ENCODE measurements around the gene NCK2. TPM values are rescaled to one million over a fixed set of nuclear protein-coding genes. Genes with fewer than 3 reads are reported as not detected.

Gene NCK2
- total and polyA plus RNA-seq, 9 of the 15 experiments (the other 6 are each of a cell fraction or from before 2014, with no cell fraction given): 0.90 to 27.9 (median 15.9) TPM

DNA sequence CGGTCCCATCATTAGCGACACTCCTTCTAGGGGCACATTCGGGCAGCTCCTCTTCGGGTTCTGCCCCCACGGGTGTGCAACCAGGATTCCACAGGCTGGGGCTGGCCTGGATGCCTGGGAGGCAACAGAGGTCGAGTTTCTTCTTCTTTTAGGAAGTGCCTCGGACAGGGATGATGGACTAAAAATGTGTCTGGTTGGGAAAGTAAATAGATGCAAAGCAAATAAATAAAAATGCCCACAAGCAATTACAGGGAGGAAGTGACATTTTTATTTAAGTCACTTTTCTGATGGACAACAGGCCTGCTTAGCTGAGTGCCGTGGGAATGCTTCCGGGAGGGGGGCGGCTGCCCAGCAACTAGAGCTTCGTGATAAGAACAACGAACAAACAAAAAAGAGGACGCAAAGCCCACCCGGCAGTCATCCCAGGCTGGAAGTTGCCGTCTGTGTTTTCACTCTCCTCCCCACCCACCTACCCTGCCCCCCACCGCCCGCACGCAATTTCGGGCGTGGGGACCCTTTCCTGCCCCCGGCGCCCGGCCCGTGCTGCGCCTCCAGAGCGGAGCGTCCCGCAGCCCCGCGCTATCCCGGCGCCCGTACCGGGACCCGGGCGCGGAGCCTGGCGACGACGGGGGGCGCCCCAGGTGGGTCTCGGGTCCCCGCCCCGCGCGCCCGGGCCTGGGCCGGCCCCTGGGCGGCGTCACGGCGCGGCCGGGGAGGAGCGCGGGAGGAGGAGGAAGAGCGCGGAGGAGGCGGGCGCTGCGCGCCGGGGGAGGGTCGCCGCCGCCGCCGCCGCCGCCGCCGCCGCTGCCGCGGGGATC, 412 bp upstream of the NCK2 start (continued):
- TF ChIP-seq, protein P1, sequence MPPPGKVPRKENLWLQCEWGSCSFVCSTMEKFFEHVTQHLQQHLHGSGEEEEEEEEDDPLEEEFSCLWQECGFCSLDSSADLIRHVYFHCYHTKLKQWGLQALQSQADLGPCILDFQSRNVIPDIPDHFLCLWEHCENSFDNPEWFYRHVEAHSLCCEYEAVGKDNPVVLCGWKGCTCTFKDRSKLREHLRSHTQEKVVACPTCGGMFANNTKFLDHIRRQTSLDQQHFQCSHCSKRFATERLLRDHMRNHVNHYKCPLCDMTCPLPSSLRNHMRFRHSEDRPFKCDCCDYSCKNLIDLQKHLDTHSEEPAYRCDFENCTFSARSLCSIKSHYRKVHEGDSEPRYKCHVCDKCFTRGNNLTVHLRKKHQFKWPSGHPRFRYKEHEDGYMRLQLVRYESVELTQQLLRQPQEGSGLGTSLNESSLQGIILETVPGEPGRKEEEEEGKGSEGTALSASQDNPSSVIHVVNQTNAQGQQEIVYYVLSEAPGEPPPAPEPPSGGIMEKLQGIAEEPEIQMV (tag; conservative IDR thresholded peaks at IDR 0.05; ENCODE audit: low read depth): no peak
- TF ChIP-seq LEF1 (IDR thresholded peaks at IDR 0.05) (no peak), RFX1 (IDR thresholded peaks at IDR 0.05) (0 out of 2 replicates have a peak, but pooled peaks have one; percentile 16), MED1 (CRISPR knock-in tag; IDR thresholded peaks at IDR 0.05; ENCODE audit: borderline replicate concordance) (no peak), SREBF1 (IDR thresholded peaks at IDR 0.05; ENCODE audit: borderline replicate concordance, low read depth, low read length) (no peak), SREBF2 (CRISPR knock-in tag; IDR thresholded peaks at IDR 0.05) (no peak), FUS (optimal IDR thresholded peaks at IDR 0.05; ENCODE audit: low read depth, low read length) (no peak), ZKSCAN1 (IDR thresholded peaks at IDR 0.05; ENCODE audit: low read depth, low read length) (no peak), NUFIP1 (IDR thresholded peaks at IDR 0.05; ENCODE audit: partially characterized antibody) (no peak), RBM39 (optimal IDR thresholded peaks at IDR 0.05; ENCODE audit: low read depth, low read length) (no peak), RAD51 (IDR thresholded peaks at IDR 0.05; ENCODE audit: borderline replicate concordance, low read depth) (no peak), HDGF (IDR thresholded peaks at IDR 0.05) (no peak), NFE2 (IDR thresholded peaks at IDR 0.05; ENCODE audit: low read depth) (no peak)
- TF ChIP-seq, protein P2, sequence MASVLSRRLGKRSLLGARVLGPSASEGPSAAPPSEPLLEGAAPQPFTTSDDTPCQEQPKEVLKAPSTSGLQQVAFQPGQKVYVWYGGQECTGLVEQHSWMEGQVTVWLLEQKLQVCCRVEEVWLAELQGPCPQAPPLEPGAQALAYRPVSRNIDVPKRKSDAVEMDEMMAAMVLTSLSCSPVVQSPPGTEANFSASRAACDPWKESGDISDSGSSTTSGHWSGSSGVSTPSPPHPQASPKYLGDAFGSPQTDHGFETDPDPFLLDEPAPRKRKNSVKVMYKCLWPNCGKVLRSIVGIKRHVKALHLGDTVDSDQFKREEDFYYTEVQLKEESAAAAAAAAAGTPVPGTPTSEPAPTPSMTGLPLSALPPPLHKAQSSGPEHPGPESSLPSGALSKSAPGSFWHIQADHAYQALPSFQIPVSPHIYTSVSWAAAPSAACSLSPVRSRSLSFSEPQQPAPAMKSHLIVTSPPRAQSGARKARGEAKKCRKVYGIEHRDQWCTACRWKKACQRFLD (CRISPR knock-in tag; IDR thresholded peaks at IDR 0.05): no peak
- TF ChIP-seq, protein P3, sequence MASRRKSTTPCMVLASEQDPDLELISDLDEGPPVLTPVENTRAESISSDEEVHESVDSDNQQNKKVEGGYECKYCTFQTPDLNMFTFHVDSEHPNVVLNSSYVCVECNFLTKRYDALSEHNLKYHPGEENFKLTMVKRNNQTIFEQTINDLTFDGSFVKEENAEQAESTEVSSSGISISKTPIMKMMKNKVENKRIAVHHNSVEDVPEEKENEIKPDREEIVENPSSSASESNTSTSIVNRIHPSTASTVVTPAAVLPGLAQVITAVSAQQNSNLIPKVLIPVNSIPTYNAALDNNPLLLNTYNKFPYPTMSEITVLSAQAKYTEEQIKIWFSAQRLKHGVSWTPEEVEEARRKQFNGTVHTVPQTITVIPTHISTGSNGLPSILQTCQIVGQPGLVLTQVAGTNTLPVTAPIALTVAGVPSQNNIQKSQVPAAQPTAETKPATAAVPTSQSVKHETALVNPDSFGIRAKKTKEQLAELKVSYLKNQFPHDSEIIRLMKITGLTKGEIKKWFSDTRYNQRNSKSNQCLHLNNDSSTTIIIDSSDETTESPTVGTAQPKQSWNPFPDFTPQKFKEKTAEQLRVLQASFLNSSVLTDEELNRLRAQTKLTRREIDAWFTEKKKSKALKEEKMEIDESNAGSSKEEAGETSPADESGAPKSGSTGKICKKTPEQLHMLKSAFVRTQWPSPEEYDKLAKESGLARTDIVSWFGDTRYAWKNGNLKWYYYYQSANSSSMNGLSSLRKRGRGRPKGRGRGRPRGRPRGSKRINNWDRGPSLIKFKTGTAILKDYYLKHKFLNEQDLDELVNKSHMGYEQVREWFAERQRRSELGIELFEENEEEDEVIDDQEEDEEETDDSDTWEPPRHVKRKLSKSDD (conservative IDR thresholded peaks at IDR 0.05; ENCODE audit: low read length): no peak
- TF ChIP-seq, protein P4, sequence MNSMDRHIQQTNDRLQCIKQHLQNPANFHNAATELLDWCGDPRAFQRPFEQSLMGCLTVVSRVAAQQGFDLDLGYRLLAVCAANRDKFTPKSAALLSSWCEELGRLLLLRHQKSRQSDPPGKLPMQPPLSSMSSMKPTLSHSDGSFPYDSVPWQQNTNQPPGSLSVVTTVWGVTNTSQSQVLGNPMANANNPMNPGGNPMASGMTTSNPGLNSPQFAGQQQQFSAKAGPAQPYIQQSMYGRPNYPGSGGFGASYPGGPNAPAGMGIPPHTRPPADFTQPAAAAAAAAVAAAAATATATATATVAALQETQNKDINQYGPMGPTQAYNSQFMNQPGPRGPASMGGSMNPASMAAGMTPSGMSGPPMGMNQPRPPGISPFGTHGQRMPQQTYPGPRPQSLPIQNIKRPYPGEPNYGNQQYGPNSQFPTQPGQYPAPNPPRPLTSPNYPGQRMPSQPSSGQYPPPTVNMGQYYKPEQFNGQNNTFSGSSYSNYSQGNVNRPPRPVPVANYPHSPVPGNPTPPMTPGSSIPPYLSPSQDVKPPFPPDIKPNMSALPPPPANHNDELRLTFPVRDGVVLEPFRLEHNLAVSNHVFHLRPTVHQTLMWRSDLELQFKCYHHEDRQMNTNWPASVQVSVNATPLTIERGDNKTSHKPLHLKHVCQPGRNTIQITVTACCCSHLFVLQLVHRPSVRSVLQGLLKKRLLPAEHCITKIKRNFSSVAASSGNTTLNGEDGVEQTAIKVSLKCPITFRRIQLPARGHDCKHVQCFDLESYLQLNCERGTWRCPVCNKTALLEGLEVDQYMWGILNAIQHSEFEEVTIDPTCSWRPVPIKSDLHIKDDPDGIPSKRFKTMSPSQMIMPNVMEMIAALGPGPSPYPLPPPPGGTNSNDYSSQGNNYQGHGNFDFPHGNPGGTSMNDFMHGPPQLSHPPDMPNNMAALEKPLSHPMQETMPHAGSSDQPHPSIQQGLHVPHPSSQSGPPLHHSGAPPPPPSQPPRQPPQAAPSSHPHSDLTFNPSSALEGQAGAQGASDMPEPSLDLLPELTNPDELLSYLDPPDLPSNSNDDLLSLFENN (IDR thresholded peaks at IDR 0.05; ENCODE audit: low read depth in 2 of 2, low read length in 2 of 2): no peak
- TF ChIP-seq, protein P5, sequence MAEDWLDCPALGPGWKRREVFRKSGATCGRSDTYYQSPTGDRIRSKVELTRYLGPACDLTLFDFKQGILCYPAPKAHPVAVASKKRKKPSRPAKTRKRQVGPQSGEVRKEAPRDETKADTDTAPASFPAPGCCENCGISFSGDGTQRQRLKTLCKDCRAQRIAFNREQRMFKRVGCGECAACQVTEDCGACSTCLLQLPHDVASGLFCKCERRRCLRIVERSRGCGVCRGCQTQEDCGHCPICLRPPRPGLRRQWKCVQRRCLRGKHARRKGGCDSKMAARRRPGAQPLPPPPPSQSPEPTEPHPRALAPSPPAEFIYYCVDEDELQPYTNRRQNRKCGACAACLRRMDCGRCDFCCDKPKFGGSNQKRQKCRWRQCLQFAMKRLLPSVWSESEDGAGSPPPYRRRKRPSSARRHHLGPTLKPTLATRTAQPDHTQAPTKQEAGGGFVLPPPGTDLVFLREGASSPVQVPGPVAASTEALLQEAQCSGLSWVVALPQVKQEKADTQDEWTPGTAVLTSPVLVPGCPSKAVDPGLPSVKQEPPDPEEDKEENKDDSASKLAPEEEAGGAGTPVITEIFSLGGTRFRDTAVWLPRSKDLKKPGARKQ (CRISPR knock-in tag; IDR thresholded peaks at IDR 0.05): no peak

Data from K562 (cell line).